MM.1S (cell line): Measurements from ENCODE around the gene TRAPPC1.

Experiments
- DNase-seq: peaks from one replicate; pipeline ENCODE4 v3.0.0-alpha.2; 2015
- H2AFZ ChIP-seq: fragments of 300-600 bp; sonication (generic); 2 replicates; pipeline ENCODE4 v1.6.0; 2016; ENCODE audit warnings: antibody characterized with exemption, low read length
- H3F3A ChIP-seq: fragments of 300-600 bp; sonication (generic); 2 replicates; pipeline ENCODE4 v1.6.1; 2016; ENCODE audit warnings: mild to moderate bottlenecking, antibody characterized with exemption, low read length, moderate library complexity, mixed read lengths; ENCODE audit not compliant: insufficient read depth
- H3K27ac ChIP-seq: fragments of 300-600 bp; sonication (generic); 2 replicates; pipeline ENCODE4 v1.5.1; 2016; ENCODE audit warnings: mild to moderate bottlenecking, low read length
- H3K27me3 ChIP-seq: fragments of 300-600 bp; sonication (generic); replicated peaks from 2 replicates; pipeline ENCODE4 v1.6.0; 2016; ENCODE audit warnings: low read length; ENCODE audit not compliant: insufficient read depth
- H3K36me3 ChIP-seq: fragments of 300-600 bp; sonication (generic); replicated peaks from 2 replicates; pipeline ENCODE4 v1.6.1; 2016; ENCODE audit warnings: mild to moderate bottlenecking, low read length, mixed read lengths; ENCODE audit not compliant: insufficient read depth
- H3K4me1 ChIP-seq: fragments of 300-600 bp; sonication (generic); 2 replicates; pipeline ENCODE4 v1.6.1; 2016; ENCODE audit warnings: low read length, mixed read lengths
- H3K4me2 ChIP-seq: fragments of 300-600 bp; sonication (generic); 2 replicates; pipeline ENCODE4 v1.6.0; 2016; ENCODE audit warnings: low read depth, low read length
- H3K4me3 ChIP-seq: fragments of 300-600 bp; sonication (generic); 2 replicates; pipeline ENCODE4 v1.5.1; 2016; ENCODE audit warnings: low read length, mixed read lengths
- H3K79me2 ChIP-seq: fragments of 300-600 bp; sonication (generic); 2 replicates; pipeline ENCODE4 v1.6.1; 2016; ENCODE audit warnings: mixed run types, low read length, mixed read lengths
- H3K9ac ChIP-seq: fragments of 300-600 bp; sonication (generic); 2 replicates; pipeline ENCODE4 v1.6.1; 2016; ENCODE audit warnings: low read length, mixed read lengths
- H3K9me2 ChIP-seq: fragments of 300-600 bp; sonication (generic); replicated peaks from 2 replicates; pipeline ENCODE4 v1.6.1; 2016; ENCODE audit warnings: mild to moderate bottlenecking, low read length, mixed read lengths; ENCODE audit not compliant: insufficient read depth
- H3K9me3 ChIP-seq: fragments of 300-600 bp; sonication (generic); replicated peaks from 2 replicates; pipeline ENCODE4 v1.6.1; 2016; ENCODE audit warnings: mild to moderate bottlenecking, low read length, mixed read lengths; ENCODE audit not compliant: insufficient read depth
- H4K20me1 ChIP-seq: fragments of 300-600 bp; sonication (generic); 2 replicates; pipeline ENCODE4 v1.6.1; 2016; ENCODE audit warnings: mild to moderate bottlenecking, low read length, moderate library complexity, mixed read lengths; ENCODE audit not compliant: insufficient read depth
- CTCF ChIP-seq: fragments of 300-600 bp; sonication (generic); IDR thresholded peaks from 2 replicates; pipeline ENCODE4 v1.5.1; 2016; ENCODE audit warnings: antibody characterized with exemption, low read length, mixed read lengths
- EZH2 ChIP-seq: fragments of 300-600 bp; sonication (generic); optimal IDR thresholded peaks from 2 replicates; pipeline ENCODE3; 2017; ENCODE audit warnings: low read depth, mild to moderate bottlenecking, antibody characterized with exemption, low read length, mixed read lengths
- EZH2phosphoT487 ChIP-seq: fragments of 300-600 bp; sonication (generic); IDR thresholded peaks from 2 replicates; pipeline ENCODE4 v1.6.1; 2018; ENCODE audit warnings: antibody characterized with exemption, low read length

The TRAPPC1 gene

GRCh38 chr17:7943291-7943690 is 11.5 kb upstream of the TRAPPC1 start:
- H3K27me3 ChIP-seq, result no peaks in the 10 kb centered on the region
- no peaks in the 10 kb centered on the region for H3K4me1 ChIP-seq
- no peak overlapping the region for H3K27ac ChIP-seq
- H3K79me2 ChIP-seq, result no peaks in the 10 kb centered on the region
- no peak overlapping the region for H3K4me3 ChIP-seq
- peaks cover 5% of the 10 kb centered on the region; the same call in 1 of the 2 replicates for H3K36me3 ChIP-seq
- no peaks in the 10 kb centered on the region for H3K9me3 ChIP-seq
- H3K9me2 ChIP-seq, result no peaks in the 10 kb centered on the region
- no peak overlapping the region for H3K9ac ChIP-seq
- H4K20me1 ChIP-seq, result no peaks in the 10 kb centered on the region
- no peak for DNase-seq
- H3F3A ChIP-seq, result no peaks in the 10 kb centered on the region
- no peak overlapping the region for H3K4me2 ChIP-seq
- no peak overlapping the region for H2AFZ ChIP-seq
- TF ChIP-seq EZH2 (no peak), CTCF (no peak), EZH2phosphoT487 (no peak)

- TF ChIP-seq EZH2, result no peak
- TF ChIP-seq EZH2phosphoT487, result no peak
- TF ChIP-seq CTCF, result no peak
- H3F3A ChIP-seq, result no peaks in the 10 kb centered on the region
- no peaks in the 10 kb centered on the region for H3K9me3 ChIP-seq
- no peak overlapping the region for H3K4me2 ChIP-seq
- DNase-seq, result no peak
- no peak overlapping the region for H3K9ac ChIP-seq
- no peak overlapping the region for H2AFZ ChIP-seq
- H3K79me2 ChIP-seq, result no peaks in the 10 kb centered on the region
- H3K4me1 ChIP-seq, result no peaks in the 10 kb centered on the region
- no peak overlapping the region for H3K27ac ChIP-seq
- H4K20me1 ChIP-seq, result no peaks in the 10 kb centered on the region
- H3K9me2 ChIP-seq, result no peaks in the 10 kb centered on the region
- H3K36me3 ChIP-seq, result peaks cover 5% of the 10 kb centered on the region; the same call in 1 of the 2 replicates
- no peaks in the 10 kb centered on the region for H3K27me3 ChIP-seq
- no peak overlapping the region for H3K4me3 ChIP-seq
Observed at GRCh38 chr17:7940743-7941142, 9.0 kb upstream of the TRAPPC1 start.

GRCh38 chr17:7940034-7940433 is 8.3 kb upstream of the TRAPPC1 start:
- Histone ChIP-seq H3K4me1 (no peaks in the 10 kb centered on the region), H3K36me3 (peaks cover 5% of the 10 kb centered on the region; the same call in 1 of the 2 replicates)
- no peak for TF ChIP-seq EZH2phosphoT487
- TF ChIP-seq CTCF, result no peak
- no peak for TF ChIP-seq EZH2

More at GRCh38 chr17:7940034-7940433, 8.3 kb upstream of the TRAPPC1 start:
- Histone ChIP-seq H2AFZ (no peak overlapping the region), H3K9ac (no peak overlapping the region), H3F3A (no peaks in the 10 kb centered on the region), H3K9me3 (no peaks in the 10 kb centered on the region), H3K27ac (no peak overlapping the region), H3K4me3 (no peak overlapping the region), H4K20me1 (no peaks in the 10 kb centered on the region), H3K4me2 (no peak overlapping the region), H3K27me3 (no peaks in the 10 kb centered on the region), H3K9me2 (no peaks in the 10 kb centered on the region), H3K79me2 (no peaks in the 10 kb centered on the region)
- no peak for DNase-seq
